ENCODE measurements around the gene CCL25. TPM values are rescaled to one million over a fixed set of nuclear protein-coding genes. Genes with fewer than 3 reads are reported as not detected.

The CCL25 gene
- total and polyA plus RNA-seq, 2 of the 4 experiments (the other 2 are of a cell fraction), result not detected

- peaks cover 10% of the 10 kb centered on the region; the same call in 1 of the 2 replicates for H3K27me3 ChIP-seq (ENCODE audit: control insufficient read depth, insufficient read depth, low read length)
- BruUV-seq (replicated peaks), result no TSS peak
- WGBS, 2 experiments (ENCODE audit: extremely low coverage in 2 of 2, insufficient read length in 1 of 2), result 60% methylated on average over 1 of the region's 7 CpGs; no CpG with 5 or more reads in 1 of the 2 experiments
- no peak overlapping the region for H2BK15ac ChIP-seq (ENCODE audit: low read depth, low read length)
- no peak overlapping the region for H3K18ac ChIP-seq (ENCODE audit: low read depth, low read length)
- H2AFZ ChIP-seq (replicated peaks; ENCODE audit: low read length, poor library complexity), result no peak overlapping the region
- no peak overlapping the region for H3K23ac ChIP-seq (ENCODE audit: low read depth, low read length)
- no peaks in the 10 kb centered on the region for H3K79me1 ChIP-seq (ENCODE audit: low read depth in 1 of 2, low read length in 2 of 2)
- H3K36me3 ChIP-seq (ENCODE audit: control insufficient read depth, insufficient read depth, low read length), result no peaks in the 10 kb centered on the region
- H4K91ac ChIP-seq (ENCODE audit: insufficient read depth, low read depth, low read length), result no peak overlapping the region
- DNase-seq (no peak), ATAC-seq (ENCODE audit: low read depth) (no peak)
- H3K9ac ChIP-seq (ENCODE audit: low read depth, low read length), result no peak overlapping the region
- ChIA-PET CTCF (no interaction called here), POLR2A (ENCODE audit: unreplicated experiment) (no interaction called here)
- no peak overlapping the region for H3K27ac ChIP-seq (ENCODE audit: insufficient read depth, low read length)
- H4K5ac ChIP-seq (ENCODE audit: low read depth, low read length), result no peak overlapping the region
- no peak overlapping the region for H2AK5ac ChIP-seq (ENCODE audit: low read depth, low read length)
- intact Hi-C loops (cut with micrococcal nuclease), result no loop called here
- H2BK20ac ChIP-seq (ENCODE audit: low read depth, low read length), result no peak overlapping the region
- H3K4me3 ChIP-seq (ENCODE audit: insufficient read depth, low read depth, low read length), result no peak overlapping the region
- in situ Hi-C loops (cut with MboI; ENCODE audit: low sequenced_read_pairs), result no loop called here
- no peak for TF ChIP-seq SMC3 (IDR thresholded peaks at IDR 0.05; ENCODE audit: low read depth, low read length)
- TF ChIP-seq CEBPB (IDR thresholded peaks at IDR 0.05; ENCODE audit: low read depth, low read length), result no peak
- no peak overlapping the region for H3K4ac ChIP-seq (ENCODE audit: low read depth, low read length)
- H3K4me1 ChIP-seq (ENCODE audit: control insufficient read depth, insufficient read depth, low read length), result no peaks in the 10 kb centered on the region
- H2AK9ac ChIP-seq (replicated peaks; ENCODE audit: low read depth, low read length, poor library complexity), result no peak overlapping the region
- H3K9me3 ChIP-seq (ENCODE audit: control insufficient read depth, insufficient read depth, low read length), result no peaks in the 10 kb centered on the region
- H3K4me2 ChIP-seq (ENCODE audit: low read depth, low read length), result no peak overlapping the region
- no peak overlapping the region for H2BK5ac ChIP-seq (ENCODE audit: low read depth, low read length, poor library complexity, severe bottlenecking)
- dilution Hi-C loops (cut with HindIII; ENCODE audit: low sequenced_read_pairs, unreplicated experiment), result no loop called here
- no peaks in the 10 kb centered on the region for H4K20me1 ChIP-seq (ENCODE audit: insufficient read depth, low read length)
- no peaks in the 10 kb centered on the region for H3K9me1 ChIP-seq (ENCODE audit: insufficient read depth, low read length)
- no peak overlapping the region for H4K8ac ChIP-seq (ENCODE audit: low read depth in 2 of 2, low read length in 2 of 2)
- no peak overlapping the region for H3K56ac ChIP-seq (ENCODE audit: extremely low read depth, insufficient read depth, low read length)
- H3K14ac ChIP-seq (replicated peaks; ENCODE audit: low read depth, low read length), result no peak overlapping the region
- no peak overlapping the region for H2BK120ac ChIP-seq (ENCODE audit: low read depth, low read length)
Observed at GRCh38 chr19:8041531-8041931, 11.0 kb upstream of the CCL25 start.
